DND-41 (cell line): Measurements from ENCODE around the gene SEPTIN6.

Source experiments
- EZH2 ChIP-seq: IDR thresholded peaks from 3 replicates; pipeline ENCODE4 v1.6.1; 2012; ENCODE audit warnings: borderline replicate concordance, low read depth, mild to moderate bottlenecking, moderate library complexity, low read length, inconsistent platforms; ENCODE audit not compliant: severe bottlenecking
- TF ChIP-seq, protein P1 (sequence below): IDR thresholded peaks from 2 replicates; pipeline ENCODE4 v1.5.1; 2012; ENCODE audit warnings: borderline replicate concordance, low read length, moderate library complexity, mild to moderate bottlenecking; ENCODE audit not compliant: poor library complexity, severe bottlenecking; ENCODE audit errors: extremely low read depth

DNA sequence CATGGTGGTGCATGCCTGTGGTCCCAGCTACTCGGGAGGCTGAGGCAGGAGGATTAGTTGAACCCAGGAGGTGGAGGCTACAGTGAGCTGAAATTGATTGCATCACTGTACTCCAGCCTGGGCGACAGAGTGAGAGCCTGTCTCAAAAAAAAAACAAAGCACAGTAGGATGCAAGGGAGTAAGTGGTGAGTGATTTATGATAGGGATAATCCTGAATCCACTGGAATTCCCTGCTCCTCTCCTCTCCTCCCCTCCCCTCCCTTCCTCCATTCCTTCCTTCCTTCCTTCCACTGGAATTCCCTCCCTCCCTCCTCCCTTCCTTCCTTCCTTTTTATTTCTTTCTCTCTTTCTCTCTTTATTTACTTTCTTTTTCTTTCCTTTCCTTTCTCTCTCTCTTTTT is 45.9 kb downstream of the SEPTIN6 start:
- TF ChIP-seq, protein P1, sequence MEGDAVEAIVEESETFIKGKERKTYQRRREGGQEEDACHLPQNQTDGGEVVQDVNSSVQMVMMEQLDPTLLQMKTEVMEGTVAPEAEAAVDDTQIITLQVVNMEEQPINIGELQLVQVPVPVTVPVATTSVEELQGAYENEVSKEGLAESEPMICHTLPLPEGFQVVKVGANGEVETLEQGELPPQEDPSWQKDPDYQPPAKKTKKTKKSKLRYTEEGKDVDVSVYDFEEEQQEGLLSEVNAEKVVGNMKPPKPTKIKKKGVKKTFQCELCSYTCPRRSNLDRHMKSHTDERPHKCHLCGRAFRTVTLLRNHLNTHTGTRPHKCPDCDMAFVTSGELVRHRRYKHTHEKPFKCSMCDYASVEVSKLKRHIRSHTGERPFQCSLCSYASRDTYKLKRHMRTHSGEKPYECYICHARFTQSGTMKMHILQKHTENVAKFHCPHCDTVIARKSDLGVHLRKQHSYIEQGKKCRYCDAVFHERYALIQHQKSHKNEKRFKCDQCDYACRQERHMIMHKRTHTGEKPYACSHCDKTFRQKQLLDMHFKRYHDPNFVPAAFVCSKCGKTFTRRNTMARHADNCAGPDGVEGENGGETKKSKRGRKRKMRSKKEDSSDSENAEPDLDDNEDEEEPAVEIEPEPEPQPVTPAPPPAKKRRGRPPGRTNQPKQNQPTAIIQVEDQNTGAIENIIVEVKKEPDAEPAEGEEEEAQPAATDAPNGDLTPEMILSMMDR = no peak
- no peak for TF ChIP-seq EZH2
